NCI-H82 treated with DMSO at 0.1 percent for 48 hours (cell line): ENCODE results near the gene BMP5.

ENCODE experiments used
- DNase-seq: peaks from one replicate; lab custom pipeline; 2025; ENCODE audit not compliant: unreplicated experiment; lab: John Stamatoyannopoulos, UW

The BMP5 gene

DNA sequence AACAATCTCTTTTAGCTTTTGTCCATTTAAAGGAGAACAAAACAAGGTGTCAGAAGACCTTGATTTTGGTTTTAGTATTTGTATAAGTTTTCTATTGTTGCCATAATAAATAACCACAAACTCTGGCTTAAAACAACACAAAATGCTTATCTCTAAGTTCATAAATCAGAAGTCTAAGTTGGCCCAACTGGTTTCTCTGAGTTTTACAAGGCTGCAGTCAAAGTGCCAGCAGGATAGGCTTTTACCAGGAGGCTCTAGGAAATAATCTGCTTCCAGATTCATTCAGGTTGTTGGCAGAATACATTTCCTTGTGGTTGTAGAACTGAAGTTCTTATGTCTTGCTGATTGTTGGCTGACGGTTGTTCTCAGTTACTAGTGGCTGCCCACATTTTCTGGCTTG, 149.2 kb downstream of the BMP5 start:
- no peak for DNase-seq

DNA sequence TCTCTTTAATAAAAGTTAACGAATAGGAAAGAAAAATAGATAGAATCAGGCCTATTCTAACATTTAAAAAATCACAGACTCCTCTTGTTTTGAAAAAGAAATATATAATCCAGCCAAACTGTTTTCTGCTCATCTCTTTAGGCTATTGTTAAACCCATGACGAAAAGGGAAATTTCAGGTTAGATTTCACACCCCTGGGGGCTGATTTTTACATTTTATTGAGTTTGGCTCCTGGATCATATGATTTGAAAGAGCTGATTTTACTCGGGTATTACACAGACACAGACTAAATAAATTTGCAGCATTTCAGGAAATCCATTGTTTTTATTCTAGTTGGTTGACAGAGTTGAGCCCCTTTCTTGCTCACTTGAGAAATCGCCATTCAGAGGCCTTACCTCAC, 160.6 kb downstream of the BMP5 start:
- DNase-seq = no peak

DNA sequence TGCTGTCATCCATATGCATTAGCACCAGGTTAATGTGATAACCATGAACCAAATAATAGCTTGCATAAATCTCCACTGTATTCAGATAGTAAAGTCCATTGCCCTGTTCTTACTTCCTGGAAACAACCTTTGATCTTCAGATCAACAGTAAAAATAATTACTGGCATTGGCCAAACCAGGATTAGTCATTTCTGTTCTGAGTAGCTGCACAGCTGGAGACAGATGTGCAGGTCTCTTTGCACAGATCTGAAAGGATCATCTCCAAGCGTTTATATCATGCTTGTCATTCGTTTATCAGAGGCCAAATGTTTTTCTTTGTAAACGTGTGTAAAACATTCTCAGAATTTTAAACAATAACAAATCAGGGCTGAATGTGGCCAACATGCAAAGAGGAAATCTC, 162.0 kb downstream of the BMP5 start:
- no peak for DNase-seq

DNA sequence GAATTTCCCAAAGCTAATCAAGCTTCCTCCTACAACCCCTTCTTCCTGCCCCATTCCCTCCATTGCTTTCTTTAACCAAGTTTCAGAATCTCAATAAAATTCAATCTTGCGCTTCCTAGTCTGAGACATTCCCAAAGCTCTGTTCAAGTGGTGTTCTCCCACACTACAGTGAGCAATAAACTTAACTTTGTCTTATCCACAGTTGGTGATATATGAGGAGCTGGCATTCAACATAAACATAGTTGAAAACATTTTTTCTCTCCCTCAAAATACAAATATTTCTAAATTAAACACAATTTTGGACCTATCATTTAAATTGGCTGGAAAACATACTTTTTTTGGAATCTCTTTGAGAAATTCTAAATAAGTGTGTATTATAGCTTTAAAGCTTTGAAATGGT, 166.7 kb downstream of the BMP5 start:
- no peak for DNase-seq

DNA sequence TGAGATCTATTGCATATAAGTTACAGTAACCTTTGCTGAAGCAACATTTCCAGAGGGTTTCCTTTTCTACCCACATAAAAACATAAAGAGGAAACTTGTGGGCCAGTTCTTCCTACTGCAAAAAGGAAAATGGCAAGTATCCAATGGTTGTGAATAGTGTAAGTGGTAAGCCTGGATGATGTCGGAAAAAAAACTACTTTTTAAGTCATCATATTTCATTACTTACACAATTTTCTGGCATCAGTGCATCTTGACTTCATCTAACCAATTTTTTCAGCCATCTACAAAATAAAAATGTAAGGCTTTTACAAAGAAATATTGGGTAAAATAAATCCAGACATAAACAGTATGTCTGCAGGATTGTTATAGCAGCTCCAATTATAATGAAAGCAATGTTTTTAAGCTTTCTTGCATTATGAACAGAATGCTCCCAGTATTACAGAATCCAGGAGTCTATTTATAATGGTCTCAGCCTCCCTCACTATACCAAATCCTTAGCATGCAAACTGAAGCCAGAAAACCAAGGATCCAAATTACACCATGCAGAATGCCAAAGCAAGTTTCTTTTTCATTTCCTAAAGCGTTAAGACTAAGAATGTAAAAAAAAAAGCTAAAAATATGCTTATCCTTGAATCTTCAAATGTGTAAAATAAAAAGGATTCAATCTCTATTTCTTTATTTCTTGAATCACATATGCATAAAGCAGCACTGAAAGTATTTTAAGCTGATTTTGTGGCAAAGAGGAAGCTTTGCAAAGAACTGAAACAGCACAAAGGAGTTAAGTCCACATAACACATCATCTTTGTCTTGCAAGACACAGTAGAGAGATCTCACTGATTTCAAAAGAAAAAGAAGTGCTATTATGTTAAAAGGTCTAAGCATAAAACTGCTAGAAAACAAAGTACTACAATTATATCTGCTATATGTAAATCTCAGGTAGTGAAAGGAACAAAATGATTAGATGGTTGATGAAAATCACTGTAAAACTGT, 169.6 kb downstream of the BMP5 start:
- DNase-seq = no peak

DNA sequence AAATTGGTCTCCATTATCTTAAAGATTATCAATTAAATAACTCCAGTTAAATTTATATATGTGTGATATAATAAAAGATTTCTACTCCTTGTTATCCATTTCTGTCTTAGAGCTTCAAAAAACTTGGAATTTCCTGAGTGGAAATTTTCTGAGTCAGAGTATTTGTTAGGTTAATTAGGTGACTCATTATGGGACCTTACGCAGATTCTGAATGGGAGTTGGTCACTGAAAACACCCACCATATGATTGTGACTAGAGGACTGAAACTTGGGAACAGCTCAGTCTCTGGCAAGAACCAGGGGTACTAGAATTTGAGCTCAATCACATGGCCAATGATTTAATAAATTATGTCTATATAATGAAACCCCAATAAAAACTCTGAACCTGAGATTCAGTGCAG, 171.0 kb downstream of the BMP5 start:
- DNase-seq = no peak
